C4-2B (cell line): ENCODE measurements around the gene SREBF1.

Experiments
- CTCF ChIP-seq: fragments of 450-650 bp; conservative IDR thresholded peaks from 2 replicates; pipeline ENCODE4 v1.5.1; 2017; ENCODE audit warnings: mild to moderate bottlenecking
- ZFX ChIP-seq: fragments of 450-650 bp; IDR thresholded peaks from 2 replicates; pipeline ENCODE4 v1.6.1; 2017

DNA sequence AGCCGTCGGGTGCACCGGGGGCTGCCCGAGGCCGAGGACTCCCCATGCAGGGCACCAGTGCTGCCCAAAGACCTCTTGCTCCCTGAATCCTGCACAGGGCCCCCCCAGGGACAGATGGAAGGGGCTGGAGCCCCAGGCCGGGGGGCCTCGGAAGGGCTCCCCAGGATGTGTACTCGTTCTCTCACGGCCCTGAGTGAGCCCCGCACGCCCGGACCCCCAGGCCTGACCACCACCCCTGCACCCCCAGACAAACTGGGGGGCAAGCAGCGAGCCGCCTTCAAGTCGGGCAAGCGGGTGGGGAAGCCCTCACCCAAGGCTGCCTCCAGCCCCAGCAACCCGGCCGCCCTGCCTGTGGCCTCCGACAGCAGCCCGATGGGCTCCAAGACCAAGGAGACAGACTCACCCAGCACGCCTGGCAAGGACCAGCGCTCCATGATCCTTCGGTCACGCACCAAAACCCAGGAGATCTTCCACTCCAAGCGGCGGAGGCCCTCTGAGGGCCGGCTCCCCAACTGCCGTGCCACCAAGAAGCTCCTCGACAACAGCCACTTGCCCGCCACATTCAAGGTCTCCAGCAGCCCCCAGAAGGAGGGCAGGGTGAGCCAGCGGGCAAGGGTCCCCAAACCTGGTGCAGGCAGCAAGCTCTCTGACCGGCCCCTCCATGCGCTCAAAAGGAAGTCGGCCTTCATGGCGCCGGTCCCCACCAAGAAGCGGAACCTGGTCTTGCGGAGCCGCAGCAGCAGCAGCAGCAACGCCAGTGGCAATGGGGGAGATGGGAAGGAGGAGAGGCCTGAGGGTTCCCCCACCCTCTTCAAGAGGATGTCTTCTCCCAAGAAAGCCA is 40.6 kb downstream of the SREBF1 start:
- TF ChIP-seq CTCF: no peak
- no peak for TF ChIP-seq ZFX
